A172 (cell line): ENCODE measurements around the gene SPATA25. TPM values are rescaled to one million over a fixed set of nuclear protein-coding genes. Genes with fewer than 3 reads are reported as not detected.

ENCODE experiments used
- DNase-seq: peaks from one replicate; pipeline ENCODE4 v3.0.0-alpha.2; 2015; ENCODE audit warnings: low spot score
- total RNA-seq: library from RNA; depleted of rRNA; stranded (reverse); fragments of >200 nt; shearing (Covaris generic); gene quantifications from 2 replicates; pipeline ENCODE4 v1.2.3, GENCODE V29; 2014

The SPATA25 gene
- total RNA-seq, 1 experiment from 2014 or later: 0.21 TPM

GRCh38 chr20:45867136-45867818, 20.1 kb downstream of the SPATA25 start:
- no peak for DNase-seq

- no peak for DNase-seq
Measured at GRCh38 chr20:45866454-45866853, 21.0 kb downstream of the SPATA25 start.

GRCh38 chr20:45863543-45864470, 23.6 kb downstream of the SPATA25 start:
- no peak for DNase-seq

DNA sequence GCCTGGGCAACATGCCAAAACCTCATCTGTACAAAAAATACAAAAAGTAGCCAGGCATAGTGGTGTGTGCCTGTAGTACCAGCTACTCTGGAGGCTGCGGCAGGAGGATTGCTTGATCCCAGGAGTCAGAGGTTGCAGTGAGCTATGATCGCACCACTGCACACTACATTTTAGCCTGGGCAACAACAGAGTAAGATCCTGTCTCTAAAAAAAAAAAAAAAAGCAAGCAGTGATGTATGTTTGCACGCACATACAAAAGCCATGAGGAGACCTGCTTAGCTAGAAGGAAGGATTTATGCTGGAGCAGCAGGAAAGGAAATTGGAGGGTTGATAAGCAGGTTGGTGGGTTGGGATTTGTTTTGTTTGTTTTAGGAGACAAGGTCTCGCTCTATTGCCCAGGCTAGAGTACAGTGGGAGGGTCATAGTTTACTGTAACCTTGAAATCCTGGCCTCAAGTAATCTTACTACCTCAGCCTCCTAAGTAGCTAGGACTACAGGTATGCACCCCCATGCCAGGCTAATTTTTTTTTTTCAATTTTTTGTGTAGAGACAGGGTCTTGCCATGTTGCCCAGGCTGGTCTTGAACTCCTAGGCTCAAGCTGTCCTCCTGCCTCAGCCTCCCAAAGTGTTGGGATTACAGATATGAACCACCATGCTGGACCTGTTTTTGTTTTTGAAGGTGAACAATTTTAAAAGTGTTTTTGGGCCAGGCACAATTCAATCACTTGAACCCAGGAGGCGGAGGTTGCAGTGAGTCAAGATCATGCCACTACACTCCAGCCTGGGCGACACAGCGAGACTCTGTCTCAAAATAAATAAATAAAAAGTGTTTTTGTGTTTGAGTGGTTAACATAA, 26.0 kb downstream of the SPATA25 start:
- DNase-seq: no peak

DNA sequence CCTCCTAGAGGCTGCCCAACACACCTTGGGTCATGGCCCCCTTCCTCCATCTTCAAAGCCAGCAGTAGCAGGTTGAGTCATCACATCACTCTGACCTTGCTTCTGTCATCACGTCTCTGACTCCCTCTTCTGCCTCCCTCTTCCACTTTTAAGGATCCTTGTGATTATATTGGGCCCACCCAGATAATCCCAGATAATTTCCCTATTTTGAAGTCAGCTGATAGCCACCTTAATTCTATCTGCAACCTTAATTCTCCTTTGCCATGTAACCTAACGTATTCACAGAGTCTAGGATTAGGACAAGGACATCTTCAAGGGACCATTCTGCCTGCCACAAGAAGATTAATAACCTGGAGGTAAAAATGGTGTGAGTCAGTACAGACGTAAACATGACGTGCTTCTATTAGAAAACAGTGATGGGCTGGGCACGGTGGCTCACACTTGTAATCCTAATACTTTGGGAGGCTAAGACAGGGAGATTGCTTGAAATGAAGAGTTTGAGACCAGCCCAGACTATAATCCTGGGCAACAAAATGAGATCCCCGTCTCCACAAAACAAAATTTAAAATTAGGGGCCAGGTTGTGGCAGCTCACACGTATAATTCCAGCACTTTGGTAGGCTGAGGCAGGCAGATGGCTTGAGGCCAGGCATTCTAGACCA, 26.7 kb downstream of the SPATA25 start:
- DNase-seq: peak; percentile 31

DNA sequence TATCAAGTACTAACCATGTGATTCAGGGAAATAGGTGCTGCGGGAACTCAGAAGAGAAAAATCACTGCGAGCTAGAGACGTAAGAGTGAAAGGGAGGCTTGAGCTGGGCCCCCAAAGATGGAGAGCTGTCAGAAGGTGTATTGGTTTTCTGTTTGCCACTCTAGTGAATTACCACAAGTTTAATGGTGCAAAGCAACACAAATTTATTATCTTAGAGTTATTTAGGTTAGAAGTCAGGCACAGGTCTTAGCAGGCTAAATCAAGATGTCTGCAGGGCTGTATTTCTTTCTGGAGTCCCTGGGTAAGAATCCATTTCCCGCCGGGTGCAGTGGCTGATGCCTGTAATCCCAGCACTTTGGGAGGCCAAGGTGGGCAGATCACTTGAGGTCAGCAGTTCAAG, 27.5 kb downstream of the SPATA25 start:
- DNase-seq: no peak

DNA sequence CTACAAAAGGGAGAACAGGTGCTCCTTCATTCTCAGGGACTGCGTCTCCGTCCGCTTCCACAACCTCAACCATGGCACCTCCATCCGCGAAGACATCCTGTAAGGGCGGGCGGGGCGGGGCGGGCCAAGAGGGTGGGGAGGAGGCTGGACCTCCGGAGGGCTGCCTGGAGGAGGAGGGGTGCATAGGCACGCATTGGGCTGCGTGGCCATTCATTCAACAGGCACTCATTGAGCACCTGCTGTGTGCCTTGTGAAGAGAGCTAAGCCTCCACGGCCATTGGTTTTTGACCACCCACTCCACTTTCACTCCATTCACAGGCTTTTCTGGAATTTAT, 29.6 kb downstream of the SPATA25 start:
- no peak for DNase-seq

- DNase-seq: peak; percentile 100
Measured at GRCh38 chr20:45857114-45857881, 30.1 kb downstream of the SPATA25 start, which contains the start of the genes ACOT8 and ZSWIM3. Gene ACOT8 (minus strand): TSS chr20:45857392. CDS start chr20:45857315, 77 bp downstream. Gene ZSWIM3 (plus strand): TSS chr20:45857614. CDS start chr20:45857826, 212 bp downstream.

DNA sequence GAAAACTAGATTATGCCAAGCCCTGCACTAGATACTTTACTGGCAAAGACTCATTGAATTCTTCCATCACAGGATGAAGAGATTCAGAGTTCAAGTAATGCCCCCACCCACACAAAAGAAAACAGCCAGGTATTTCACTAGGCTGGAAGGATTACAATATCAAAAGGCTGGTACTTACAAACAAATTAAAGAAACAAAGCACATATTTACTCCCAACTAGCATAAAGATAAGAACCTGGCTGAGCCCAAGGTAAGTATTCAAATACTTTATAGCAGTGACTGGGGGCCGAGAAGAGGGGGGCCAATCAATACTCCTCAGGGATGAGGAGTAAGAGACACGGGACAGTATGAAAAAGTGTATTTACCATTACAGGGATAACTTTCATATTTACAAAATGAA, 33.9 kb downstream of the SPATA25 start:
- no peak for DNase-seq

- DNase-seq: no peak
Measured at GRCh38 chr20:45852326-45852725, 35.1 kb downstream of the SPATA25 start.

- no peak for DNase-seq
Measured at GRCh38 chr20:45851501-45851900, 35.9 kb downstream of the SPATA25 start.

DNA sequence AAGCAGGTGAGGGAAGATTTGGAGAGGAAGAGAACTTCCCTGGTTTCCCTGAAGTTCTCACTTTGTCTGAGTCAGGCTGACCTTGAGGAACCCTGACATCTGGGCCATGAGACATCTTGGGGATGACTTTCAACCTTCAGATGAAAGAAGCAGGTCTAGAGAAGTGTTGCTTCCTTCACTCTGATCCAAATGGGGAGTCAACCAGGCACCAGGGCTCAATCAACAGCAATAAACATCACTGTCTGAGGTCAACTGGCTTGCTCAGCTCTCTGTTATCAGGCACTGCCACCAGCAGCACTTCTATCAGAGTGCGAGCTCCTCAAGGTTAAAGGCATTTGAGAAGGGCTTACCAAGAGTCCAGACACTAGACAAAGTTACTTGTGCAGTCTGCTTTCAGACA, 36.5 kb downstream of the SPATA25 start:
- no peak for DNase-seq

- DNase-seq: no peak
Measured at GRCh38 chr20:45850238-45850637, 37.2 kb downstream of the SPATA25 start.

DNA sequence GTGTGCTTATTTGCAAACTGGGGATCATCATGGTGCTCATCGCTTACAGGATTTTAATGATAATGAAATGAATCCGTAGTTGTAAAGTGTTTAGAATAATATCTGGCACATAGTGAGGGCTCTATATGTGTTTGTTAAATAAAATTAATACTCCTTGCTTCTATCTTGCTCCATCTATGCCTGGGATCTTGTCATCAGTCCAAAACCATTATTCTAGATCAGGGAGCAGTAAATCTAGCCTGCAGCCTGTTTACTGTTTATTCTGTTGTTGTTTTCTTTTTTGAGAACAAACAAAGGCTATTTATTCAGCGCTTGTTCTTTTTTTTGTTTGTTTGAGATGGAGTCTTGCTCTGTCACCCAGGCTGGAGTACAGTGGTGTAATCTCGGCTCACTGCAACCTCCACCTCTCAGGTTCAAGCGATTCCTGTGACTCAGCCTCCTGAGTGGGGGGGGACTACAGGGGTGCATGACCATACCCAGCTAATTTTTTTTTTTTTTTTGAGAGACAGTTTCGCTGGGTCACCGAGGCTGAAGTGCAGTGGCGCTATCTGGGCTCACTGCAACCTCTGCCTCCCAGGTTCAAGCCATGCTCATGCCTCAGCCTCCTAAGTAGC, 38.3 kb downstream of the SPATA25 start:
- no peak for DNase-seq

DNA sequence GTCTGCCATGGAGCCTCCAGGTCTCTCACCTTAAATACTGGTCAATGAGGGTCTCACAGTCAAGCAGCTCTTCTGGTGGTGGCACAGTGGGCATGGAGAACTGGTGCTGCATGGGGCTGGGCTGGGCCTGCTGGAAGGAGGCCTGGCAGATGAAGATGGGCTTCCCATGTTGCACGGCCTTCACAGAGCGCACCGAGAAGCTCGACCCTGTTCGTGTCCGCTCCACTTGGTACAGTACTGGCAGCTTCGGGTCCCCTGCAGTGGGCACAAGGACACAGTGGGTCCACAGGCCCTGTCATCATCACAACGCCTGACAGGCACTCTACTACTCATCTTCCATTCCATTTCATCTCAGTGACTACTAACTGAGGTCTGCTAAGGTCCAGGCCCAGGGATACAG, 39.0 kb downstream of the SPATA25 start:
- DNase-seq: no peak

DNA sequence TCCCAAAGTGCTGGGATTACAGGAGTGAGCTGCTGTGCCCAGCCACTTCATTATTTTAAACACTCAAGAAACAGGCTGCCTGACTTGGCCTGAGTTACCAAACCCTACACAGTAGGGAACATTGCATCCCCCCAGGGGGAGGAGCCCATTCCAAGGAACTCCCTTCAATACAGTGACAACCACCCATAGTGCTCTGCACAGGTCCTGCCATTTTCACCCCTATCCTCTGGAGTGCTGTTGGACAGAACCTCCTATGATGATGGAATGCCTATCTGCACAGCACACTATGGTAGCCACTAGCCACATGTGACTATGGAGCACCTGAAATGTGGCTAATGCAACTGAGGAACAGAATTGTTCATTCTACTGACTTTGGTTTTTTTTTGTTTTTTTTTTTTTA, 42.0 kb downstream of the SPATA25 start:
- DNase-seq: no peak

GRCh38 chr20:45843506-45843905, 43.9 kb downstream of the SPATA25 start:
- no peak for DNase-seq

GRCh38 chr20:45842169-45842812, 45.1 kb downstream of the SPATA25 start:
- peak; percentile 28 for DNase-seq

DNA sequence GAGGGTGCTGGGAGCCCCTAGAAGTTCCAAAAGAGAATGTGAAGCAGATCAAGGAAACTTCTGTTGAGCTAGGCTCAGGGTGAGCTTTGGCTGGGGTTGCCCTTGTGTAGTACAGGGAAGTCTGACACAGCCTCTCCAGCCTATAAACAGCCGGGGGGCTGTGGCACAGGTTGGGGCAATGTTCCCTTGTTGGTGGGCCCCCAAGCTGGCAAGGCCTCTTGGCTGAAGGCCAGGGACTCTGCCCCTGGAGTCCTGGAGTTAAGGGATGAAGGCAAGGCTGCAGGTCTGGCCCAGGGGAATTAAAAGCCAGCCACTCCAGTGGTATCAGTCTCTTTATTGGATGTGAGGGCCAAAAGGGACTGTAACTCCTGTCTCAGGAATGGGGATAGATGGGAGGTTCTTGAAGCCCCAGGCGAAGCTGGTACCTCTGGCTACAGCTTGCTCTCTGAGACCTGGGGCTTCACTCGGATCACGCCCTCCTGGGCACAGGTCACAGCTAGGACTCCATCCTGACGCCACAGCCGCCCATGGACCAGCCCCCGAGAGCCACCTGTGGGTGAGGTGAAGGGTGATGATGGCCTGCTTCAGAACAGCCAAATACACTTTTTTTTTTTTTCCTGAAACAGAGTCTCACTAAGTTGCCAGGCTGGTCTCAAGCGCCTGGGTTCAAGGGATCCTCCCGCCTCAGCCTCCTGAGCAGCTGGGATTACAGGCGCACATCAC, 45.9 kb downstream of the SPATA25 start:
- no peak for DNase-seq
